ENCODE results near the gene PLCZ1.

- TF ChIP-seq POLR2A (IDR thresholded peaks at IDR 0.05) (no peak), CTCF (IDR thresholded peaks at IDR 0.05) (no peak)
These were observed 37.5 kb downstream of the PLCZ1 start for GRCh38 chr12:18700271-18700670.

Measured in adrenal gland (tissue), 5 donors.